ENCODE measurements around the gene COQ4.

Gene COQ4

GRCh38 chr9:128382261-128382660 is 59.6 kb downstream of the COQ4 start:
- DNase-seq, result no peak

- DNase-seq, result no peak
These were observed 60.5 kb downstream of the COQ4 start for GRCh38 chr9:128383007-128383753.

Measured in activated T-cell treated with anti-CD3 and anti-CD28 coated beads, Interleukin-2, amount 50 U/mL, for 1 hour (primary cell).